Trophoblast cell (in vitro differentiated cells and primary cell): ENCODE data around the gene PTRH1.

Source experiments
- DNase-seq, 2 donors: peaks; one replicate each; pipeline ENCODE4 v3.0.0-alpha.2; 2016
- H2AFZ ChIP-seq: 2 replicates; pipeline ENCODE4 v1.6.1; 2013; ENCODE audit warnings: low read length, moderate library complexity, mild to moderate bottlenecking; ENCODE audit not compliant: insufficient read depth, poor library complexity
- H2AK5ac ChIP-seq: 2 replicates; pipeline ENCODE4 v1.6.1; 2013; ENCODE audit warnings: mild to moderate bottlenecking, low read length
- H2BK120ac ChIP-seq: 2 replicates; pipeline ENCODE4 v1.6.1; 2013; ENCODE audit warnings: low read length, mild to moderate bottlenecking, moderate library complexity; ENCODE audit not compliant: insufficient read depth, poor library complexity
- H2BK12ac ChIP-seq: 2 replicates; pipeline ENCODE4 v1.6.1; 2013; ENCODE audit warnings: mild to moderate bottlenecking, low read length, moderate library complexity
- H2BK5ac ChIP-seq: 2 replicates; pipeline ENCODE4 v1.6.1; 2013; ENCODE audit warnings: low read length, low read depth, moderate library complexity, mild to moderate bottlenecking; ENCODE audit not compliant: poor library complexity
- H3K14ac ChIP-seq: 2 replicates; pipeline ENCODE4 v1.6.1; 2013; ENCODE audit warnings: mild to moderate bottlenecking, low read length
- H3K18ac ChIP-seq: 2 replicates; pipeline ENCODE4 v1.6.1; 2013; ENCODE audit warnings: mild to moderate bottlenecking, low read length
- H3K23ac ChIP-seq: 2 replicates; pipeline ENCODE4 v1.6.1; 2013; ENCODE audit warnings: low read length
- H3K27ac ChIP-seq: 2 replicates; pipeline ENCODE4 v1.5.1; 2013; ENCODE audit warnings: low read depth, mild to moderate bottlenecking, inconsistent platforms, low read length, moderate library complexity
- H3K27me3 ChIP-seq: 2 replicates; pipeline ENCODE4 v1.6.1; 2013; ENCODE audit warnings: inconsistent platforms, mild to moderate bottlenecking, low read length, moderate library complexity; ENCODE audit not compliant: insufficient read depth
- H3K36me3 ChIP-seq, 2 experiments: 1 replicate in 1 of 2; 2 replicates in 1 of 2; pipeline ENCODE4 v1.6.1; 2013; ENCODE audit warnings: low read length in 2 of 2, mild to moderate bottlenecking in 2 of 2, moderate library complexity in 1 of 2; ENCODE audit not compliant: insufficient read depth in 2 of 2, control insufficient read depth in 1 of 2
- H3K4ac ChIP-seq: 2 replicates; pipeline ENCODE4 v1.6.1; 2013; ENCODE audit warnings: low read depth, mild to moderate bottlenecking, low read length, moderate library complexity
- H3K4me1 ChIP-seq, 2 experiments: 1 replicate in 1 of 2; 2 replicates in 1 of 2; pipeline ENCODE4 v1.6.1; 2013; ENCODE audit warnings: low read length in 2 of 2, mild to moderate bottlenecking in 2 of 2, moderate library complexity in 1 of 2; ENCODE audit not compliant: insufficient read depth in 2 of 2, control insufficient read depth in 1 of 2
- H3K4me2 ChIP-seq: 2 replicates; pipeline ENCODE4 v1.6.1; 2013; ENCODE audit warnings: inconsistent platforms, mild to moderate bottlenecking, low read length, moderate library complexity
- H3K4me3 ChIP-seq: 2 replicates; pipeline ENCODE4 v1.5.1; 2013; ENCODE audit warnings: mild to moderate bottlenecking, low read depth, low read length, inconsistent platforms
- H3K79me1 ChIP-seq: one replicate; pipeline ENCODE4 v1.6.1; 2013; ENCODE audit warnings: low read length
- H3K79me2 ChIP-seq: 2 replicates; pipeline ENCODE4 v1.6.1; 2013; ENCODE audit warnings: low read length, mild to moderate bottlenecking; ENCODE audit not compliant: control insufficient read depth, insufficient read depth, poor library complexity
- H3K9ac ChIP-seq: 2 replicates; pipeline ENCODE4 v1.6.1; 2013; ENCODE audit warnings: mild to moderate bottlenecking, low read length
- H3K9me3 ChIP-seq: 2 replicates; pipeline ENCODE4 v1.6.1; 2013; ENCODE audit warnings: low read depth, mild to moderate bottlenecking, control low read depth, inconsistent platforms, low read length; ENCODE audit not compliant: insufficient read depth
- H4K12ac ChIP-seq: 2 replicates; pipeline ENCODE4 v1.6.1; 2013; ENCODE audit warnings: low read depth, mild to moderate bottlenecking, low read length, moderate library complexity
- H4K8ac ChIP-seq: 2 replicates; pipeline ENCODE4 v1.6.1; 2013; ENCODE audit warnings: low read depth, mild to moderate bottlenecking, low read length, moderate library complexity
- H4K91ac ChIP-seq: one replicate; pipeline ENCODE4 v1.6.1; 2013; ENCODE audit warnings: low read depth, mild to moderate bottlenecking, low read length, moderate library complexity
- WGBS: extraction: QIAGEN DNeasy Blood & Tissue Kit; methylation state at CpG from one replicate; pipeline ENCODE4 v1.1.7; 2013; ENCODE audit warnings: missing lambda C conversion rate; ENCODE audit not compliant: insufficient read length, insufficient coverage; ENCODE audit errors: extremely low coverage; 5-methylcytosine and 5-hydroxymethylcytosine counted together

The PTRH1 gene

DNA sequence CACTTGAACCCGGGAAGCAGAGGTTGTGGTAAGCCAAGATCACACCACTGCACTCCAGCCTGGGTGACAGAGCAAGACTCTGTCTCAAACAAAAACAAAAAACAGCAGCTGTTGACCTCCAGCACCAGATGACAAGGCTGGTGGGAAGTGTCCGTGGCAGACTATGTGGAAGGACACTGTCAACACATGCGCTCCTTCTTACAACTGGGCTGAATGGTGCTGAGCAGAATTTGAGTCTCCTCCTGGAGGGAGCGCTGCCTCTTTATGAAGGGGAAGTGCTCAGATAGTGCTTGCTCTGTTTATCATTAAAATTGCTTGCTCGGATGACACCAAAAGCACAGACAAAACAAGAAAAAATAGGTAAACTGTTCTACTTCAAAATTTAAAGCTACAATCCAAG lies 17.9 kb downstream of the PTRH1 start:
- H3K4me1 ChIP-seq, result peaks cover 0 to 3% of the 10 kb centered on the region in 2 experiments
- no peak overlapping the region for H2BK120ac ChIP-seq
- no peaks in the 10 kb centered on the region for H3K79me2 ChIP-seq
- H3K18ac ChIP-seq, result no peak overlapping the region
- no peak for DNase-seq
- H3K4me2 ChIP-seq, result no peak overlapping the region
- no peak overlapping the region for H2AFZ ChIP-seq
- no peaks in the 10 kb centered on the region for H3K27me3 ChIP-seq
- no peak overlapping the region for H3K14ac ChIP-seq
- no peaks in the 10 kb centered on the region for H3K9me3 ChIP-seq
- H4K12ac ChIP-seq, result no peak overlapping the region
- no peak overlapping the region for H2BK5ac ChIP-seq
- no peak overlapping the region for H4K91ac ChIP-seq
- WGBS, result no CpG with 5 or more reads among the region's 5 CpGs
- peaks cover 3% of the 10 kb centered on the region for H3K79me1 ChIP-seq
- peaks cover 0 to under 1% of the 10 kb centered on the region in 2 experiments for H3K36me3 ChIP-seq
- no peak overlapping the region for H4K8ac ChIP-seq
- H2BK12ac ChIP-seq, result no peak overlapping the region
- no peak overlapping the region for H2AK5ac ChIP-seq
- H3K9ac ChIP-seq, result no peak overlapping the region
- no peak overlapping the region for H3K4me3 ChIP-seq
- no peak overlapping the region for H3K4ac ChIP-seq
- no peak overlapping the region for H3K23ac ChIP-seq
- H3K27ac ChIP-seq, result no peak overlapping the region

DNA sequence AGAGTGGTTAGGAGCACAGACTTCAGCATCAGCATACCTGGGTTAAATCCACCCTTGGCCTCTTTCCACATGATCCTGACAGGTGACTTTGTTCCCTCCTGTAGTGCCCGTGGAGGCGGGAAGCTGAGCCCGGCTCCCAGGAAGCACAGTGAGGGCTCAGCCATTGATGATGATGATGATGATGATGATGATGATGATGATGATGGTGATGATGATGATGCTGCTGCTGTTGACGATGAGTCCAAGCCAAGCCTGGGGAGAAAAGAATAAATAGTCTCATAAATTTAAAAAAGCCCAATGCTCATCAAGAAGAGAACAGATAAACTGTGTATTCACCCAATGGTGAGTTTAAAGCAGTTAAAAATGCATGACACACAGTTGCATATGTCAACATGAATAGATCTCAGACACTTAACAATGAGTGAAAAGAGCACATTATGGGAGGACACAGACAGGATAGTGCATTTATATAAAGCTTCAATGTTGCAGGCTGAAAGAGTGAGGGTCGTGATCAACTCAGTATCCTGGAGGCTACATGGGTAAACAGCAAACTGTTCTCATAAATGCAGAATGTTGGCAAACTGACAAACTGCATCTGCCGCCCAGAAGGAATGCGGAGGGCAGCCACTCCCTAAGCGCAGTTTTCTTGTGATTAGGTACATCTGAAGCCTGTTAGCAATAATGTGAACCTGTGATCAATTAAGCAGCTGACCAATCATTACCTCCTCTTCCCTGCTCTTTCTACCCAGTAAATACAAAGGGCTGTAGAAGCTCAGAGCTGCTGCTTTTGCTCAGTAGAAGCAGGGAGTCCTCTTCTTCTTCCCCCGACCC lies 20.4 kb downstream of the PTRH1 start:
- no peak overlapping the region for H3K4me3 ChIP-seq
- H3K79me2 ChIP-seq, result no peaks in the 10 kb centered on the region
- no peak overlapping the region for H2BK12ac ChIP-seq
- no CpG with 5 or more reads among the region's 9 CpGs for WGBS
- no peak overlapping the region for H2AK5ac ChIP-seq
- H2BK5ac ChIP-seq, result no peak overlapping the region
- no peak overlapping the region for H3K18ac ChIP-seq
- peaks cover 0 to 3% of the 10 kb centered on the region in 2 experiments for H3K4me1 ChIP-seq
- no peak overlapping the region for H2BK120ac ChIP-seq
- no peak overlapping the region for H3K27ac ChIP-seq
- H3K23ac ChIP-seq, result no peak overlapping the region
- no peak overlapping the region for H3K4ac ChIP-seq
- peaks cover 3% of the 10 kb centered on the region for H3K79me1 ChIP-seq
- H3K4me2 ChIP-seq, result no peak overlapping the region
- no peaks in the 10 kb centered on the region for H3K27me3 ChIP-seq
- DNase-seq, result no peak
- no peak overlapping the region for H3K9ac ChIP-seq
- no peak overlapping the region for H3K14ac ChIP-seq
- no peak overlapping the region for H2AFZ ChIP-seq
- no peak overlapping the region for H4K8ac ChIP-seq
- H4K12ac ChIP-seq, result no peak overlapping the region
- no peaks in the 10 kb centered on the region for H3K9me3 ChIP-seq
- peaks cover 3 to 8% of the 10 kb centered on the region in 2 experiments for H3K36me3 ChIP-seq
- no peak overlapping the region for H4K91ac ChIP-seq

DNA sequence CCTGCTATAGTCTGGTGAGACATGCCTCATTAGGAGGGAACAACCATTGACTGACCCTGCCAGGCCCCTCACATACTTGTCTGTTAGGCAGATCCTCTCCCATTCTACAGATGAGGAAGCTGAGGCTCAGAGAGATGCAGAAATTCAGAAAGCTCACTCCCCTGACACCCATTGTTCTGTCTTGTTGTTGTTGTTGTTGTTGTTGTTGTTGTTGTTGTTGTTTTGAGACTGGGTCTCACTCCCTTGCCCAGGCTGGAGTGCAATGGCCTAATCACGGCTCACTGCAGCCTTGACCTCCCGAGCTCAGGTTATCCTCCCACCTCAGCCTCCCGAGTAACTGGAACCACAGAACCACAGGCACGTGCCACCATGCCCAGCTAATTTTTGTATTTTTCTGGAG lies 21.8 kb downstream of the PTRH1 start:
- no peaks in the 10 kb centered on the region for H3K27me3 ChIP-seq
- no peak overlapping the region for H2AFZ ChIP-seq

DNA sequence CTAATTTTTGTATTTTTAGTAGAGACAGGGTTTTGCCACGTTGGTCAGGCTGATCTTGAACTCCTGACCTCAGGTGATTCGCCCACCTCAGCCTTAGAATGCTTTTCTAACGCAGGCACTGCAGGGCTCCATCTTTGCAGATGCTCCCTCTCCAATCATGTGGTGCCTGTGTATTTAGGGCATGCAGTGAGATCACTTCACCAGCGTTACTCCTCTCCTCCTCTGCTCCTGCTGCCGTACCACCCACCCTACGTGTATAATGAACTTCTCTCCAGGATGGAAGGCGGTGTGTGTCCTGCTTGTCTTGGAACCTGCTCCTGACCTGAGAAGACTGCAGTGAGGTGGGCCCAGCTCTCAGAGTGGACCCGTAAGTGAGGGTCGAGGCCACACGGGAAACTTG lies 22.3 kb downstream of the PTRH1 start:
- no peak overlapping the region for H4K8ac ChIP-seq
- H2AK5ac ChIP-seq, result no peak overlapping the region
- no peak overlapping the region for H2BK12ac ChIP-seq
- H4K91ac ChIP-seq, result no peak overlapping the region
- H3K27ac ChIP-seq, result no peak overlapping the region
- no peaks in the 10 kb centered on the region for H3K4me1 ChIP-seq
- DNase-seq, result no peak
- H3K36me3 ChIP-seq, result peaks cover 11 to 13% of the 10 kb centered on the region in 2 experiments
- H3K79me1 ChIP-seq, result no peaks in the 10 kb centered on the region
- H2BK5ac ChIP-seq, result no peak overlapping the region
- H3K4me3 ChIP-seq, result no peak overlapping the region
- H3K18ac ChIP-seq, result no peak overlapping the region
- H2BK120ac ChIP-seq, result no peak overlapping the region
- H3K4me2 ChIP-seq, result no peak overlapping the region
- no peak overlapping the region for H3K4ac ChIP-seq
- no peak overlapping the region for H3K14ac ChIP-seq
- no peak overlapping the region for H2AFZ ChIP-seq
- WGBS, result no CpG with 5 or more reads among the region's 10 CpGs
- no peak overlapping the region for H3K23ac ChIP-seq
- no peaks in the 10 kb centered on the region for H3K79me2 ChIP-seq
- no peak overlapping the region for H3K9ac ChIP-seq
- H3K27me3 ChIP-seq, result no peaks in the 10 kb centered on the region
- no peak overlapping the region for H4K12ac ChIP-seq
- no peaks in the 10 kb centered on the region for H3K9me3 ChIP-seq

More for the DNA sequence above, 21.8 kb downstream of the PTRH1 start:
- Histone ChIP-seq H3K27ac (no peak overlapping the region), H2BK120ac (no peak overlapping the region), H3K4ac (no peak overlapping the region), H3K9ac (no peak overlapping the region), H3K4me1 (no peaks in the 10 kb centered on the region), H3K36me3 (peaks cover 11 to 13% of the 10 kb centered on the region in 2 experiments), H2BK5ac (no peak overlapping the region), H3K4me3 (no peak overlapping the region), H4K91ac (no peak overlapping the region), H4K8ac (no peak overlapping the region), H4K12ac (no peak overlapping the region), H2AK5ac (no peak overlapping the region), H3K23ac (no peak overlapping the region), H3K18ac (no peak overlapping the region), H2BK12ac (no peak overlapping the region), H3K79me1 (no peaks in the 10 kb centered on the region), H3K79me2 (no peaks in the 10 kb centered on the region), H3K9me3 (no peaks in the 10 kb centered on the region), H3K4me2 (no peak overlapping the region), H3K14ac (no peak overlapping the region)
- no CpG with 5 or more reads among the region's 4 CpGs for WGBS
- DNase-seq, result no peak
